ENCODE data around the gene XXYLT1.
"Not testable (repeated sequence)": the region's sequence is repeated elsewhere in the genome, so short reads cannot be mapped to it uniquely, and the experiment has no call there.

XXYLT1 gene

GRCh38 chr3:195224980-195225580, 45.9 kb downstream of the XXYLT1 start:
- no peak for DNase-seq

GRCh38 chr3:195224156-195224979, 46.6 kb downstream of the XXYLT1 start:
- DNase-seq = no peak

GRCh38 chr3:195221876-195222617, 48.9 kb downstream of the XXYLT1 start:
- no peak for DNase-seq

- no peak for DNase-seq
These were observed 49.7 kb downstream of the XXYLT1 start for GRCh38 chr3:195221015-195221853.

GRCh38 chr3:195219351-195220230, 51.4 kb downstream of the XXYLT1 start:
- no peak for DNase-seq

- DNase-seq = not testable (repeated sequence)
These were observed 52.6 kb downstream of the XXYLT1 start for GRCh38 chr3:195218331-195218730.

GRCh38 chr3:195215576-195215975, 55.4 kb downstream of the XXYLT1 start:
- DNase-seq = not testable (repeated sequence)

GRCh38 chr3:195214381-195214780, 56.6 kb downstream of the XXYLT1 start:
- no peak for DNase-seq

- no peak for DNase-seq
These were observed 57.2 kb downstream of the XXYLT1 start for GRCh38 chr3:195213639-195214315.

- no peak for DNase-seq
These were observed 58.1 kb downstream of the XXYLT1 start for GRCh38 chr3:195212749-195213375.

- DNase-seq = no peak
These were observed 58.8 kb downstream of the XXYLT1 start for GRCh38 chr3:195212033-195212748.

- no peak for DNase-seq
These were observed 60.5 kb downstream of the XXYLT1 start for GRCh38 chr3:195210266-195210973.

- no peak for DNase-seq
These were observed 61.1 kb downstream of the XXYLT1 start for GRCh38 chr3:195209847-195210265.

GRCh38 chr3:195209083-195209846, 61.7 kb downstream of the XXYLT1 start:
- DNase-seq = no peak

- no peak for DNase-seq
These were observed 62.3 kb downstream of the XXYLT1 start for GRCh38 chr3:195208631-195209030.

GRCh38 chr3:195208183-195208582, 62.8 kb downstream of the XXYLT1 start:
- DNase-seq = no peak

- DNase-seq = no peak
These were observed 63.2 kb downstream of the XXYLT1 start for GRCh38 chr3:195207731-195208130.

- no peak for DNase-seq
These were observed 63.9 kb downstream of the XXYLT1 start for GRCh38 chr3:195207056-195207455.

Data from activated CD4-positive, alpha-beta T cell treated with anti-CD3 and anti-CD28 coated beads for 4 hours (primary cell).